Measurements from ENCODE around the gene PRDM16. TPM values are rescaled to one million over a fixed set of nuclear protein-coding genes. Genes with fewer than 3 reads are reported as not detected.

Gene PRDM16
- total and polyA plus RNA-seq, 2 of the 13 experiments (the other 11 are each of a cell fraction or from before 2014, with no cell fraction given) = 0.15 to 0.81 TPM

GRCh38 chr1:3219791-3220467 lies 150.9 kb downstream of the PRDM16 start (continued):
- 0 out of 2 replicates have a peak, but pooled peaks have one; percentile 30 for TF ChIP-seq DZIP1 (CRISPR knock-in tag; IDR thresholded peaks at IDR 0.05)
- TF ChIP-seq KAT2B (IDR thresholded peaks at IDR 0.05; ENCODE audit: borderline replicate concordance, low read depth, low read length) = no peak
- TF ChIP-seq NCOR1 (IDR thresholded peaks at IDR 0.05; ENCODE audit: borderline replicate concordance, low read length) = 0 out of 2 replicates have a peak, but pooled peaks have one; percentile 15
- TF ChIP-seq REST (IDR thresholded peaks at IDR 0.05; ENCODE audit: borderline replicate concordance in 1 of 2, low read depth in 1 of 2, low read length in 2 of 2) = no peak
